NB4 (cell line): ENCODE results near the gene CDKN2B-AS1.

ENCODE experiments used
- CTCF ChIP-seq: IDR thresholded peaks from one replicate; pipeline ENCODE4 v1.5.1; 2012; ENCODE audit warnings: low read depth, low read length
- MYC ChIP-seq: IDR thresholded peaks from 2 replicates; pipeline ENCODE4 v1.6.1; 2011; ENCODE audit warnings: low read depth, low read length
- POLR2A ChIP-seq: IDR thresholded peaks from 2 replicates; pipeline ENCODE4 v1.6.1; 2011; ENCODE audit warnings: mild to moderate bottlenecking; ENCODE audit not compliant: insufficient read length; ENCODE audit errors: extremely low read depth
- TF ChIP-seq, protein P1 (sequence below): IDR thresholded peaks from 2 replicates; pipeline ENCODE4 v1.6.1; 2011; ENCODE audit warnings: low read depth, low read length

GRCh38 chr9:22008384-22008716 is 13.8 kb downstream of the CDKN2B-AS1 start:
- no peak for TF ChIP-seq CTCF
- TF ChIP-seq POLR2A: no peak
- TF ChIP-seq, protein P1, sequence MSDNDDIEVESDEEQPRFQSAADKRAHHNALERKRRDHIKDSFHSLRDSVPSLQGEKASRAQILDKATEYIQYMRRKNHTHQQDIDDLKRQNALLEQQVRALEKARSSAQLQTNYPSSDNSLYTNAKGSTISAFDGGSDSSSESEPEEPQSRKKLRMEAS: no peak
- no peak for TF ChIP-seq MYC
